Right renal pelvis (tissue), 4 donors: ENCODE results near the gene DROSHA. TPM values are rescaled to one million over a fixed set of nuclear protein-coding genes. Genes with fewer than 3 reads are reported as not detected.
A peak's percentile ranks its signal among the peaks of the same experiment; 100 is the strongest.
"Not testable (repeated sequence)": the region's sequence is repeated elsewhere in the genome, so short reads cannot be mapped to it uniquely, and the experiment has no call there.

Experiments used
- DNase-seq, 4 donors: peaks; one replicate each; pipeline ENCODE4 v3.0.0-alpha.2; 2013; ENCODE audit warnings: low read depth in 4 of 4, low spot score in 3 of 4, missing footprints in 1 of 4
- polyA plus RNA-seq, 4 donors: library from polyadenylated mRNA; unstranded; fragments of 120-200 nt; gene quantifications; one replicate each; pipeline ENCODE4 v1.2.1, GENCODE V29; 2013; ENCODE audit not compliant: insufficient read length in 4 of 4

The DROSHA gene
- polyA plus RNA-seq, 4 donors: 83.9 to 97.9 (median 94.3) TPM

DNA sequence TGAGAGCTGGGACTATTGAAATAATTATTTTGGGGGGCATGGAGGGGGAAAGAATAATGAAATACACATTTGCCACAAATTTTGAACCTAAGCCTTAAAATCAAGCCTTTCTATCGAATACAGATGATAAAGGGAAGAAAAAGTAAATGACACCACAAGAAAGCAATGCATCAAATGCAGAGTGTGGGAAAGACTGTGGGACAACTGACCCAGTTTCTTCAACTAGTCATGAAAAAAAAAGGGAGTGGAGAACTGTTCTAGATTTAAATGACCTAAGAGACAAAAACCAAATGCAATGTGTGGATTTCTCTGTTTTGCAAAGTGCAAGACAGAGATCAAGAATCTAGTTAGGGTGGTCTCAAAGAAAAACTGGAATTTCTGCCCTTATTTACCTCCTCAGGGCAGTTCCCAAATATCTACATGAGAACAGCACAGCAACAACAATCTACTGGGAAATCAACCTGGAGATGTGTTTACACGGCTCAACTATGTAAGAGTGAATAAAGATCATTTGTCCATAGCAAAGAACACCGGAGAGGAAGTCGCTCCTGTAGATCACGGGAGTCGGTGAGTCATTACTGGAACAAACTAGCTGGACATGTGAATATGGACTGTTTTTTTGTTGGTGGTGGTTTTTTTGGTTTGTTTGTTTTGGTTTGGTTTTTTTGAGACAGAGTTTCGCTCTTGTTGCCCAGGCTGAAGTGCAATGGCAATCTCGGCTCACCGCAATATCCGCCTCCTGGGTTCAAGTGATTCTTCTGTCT lies 145.9 kb downstream of the DROSHA start:
- DNase-seq: no peak

DNA sequence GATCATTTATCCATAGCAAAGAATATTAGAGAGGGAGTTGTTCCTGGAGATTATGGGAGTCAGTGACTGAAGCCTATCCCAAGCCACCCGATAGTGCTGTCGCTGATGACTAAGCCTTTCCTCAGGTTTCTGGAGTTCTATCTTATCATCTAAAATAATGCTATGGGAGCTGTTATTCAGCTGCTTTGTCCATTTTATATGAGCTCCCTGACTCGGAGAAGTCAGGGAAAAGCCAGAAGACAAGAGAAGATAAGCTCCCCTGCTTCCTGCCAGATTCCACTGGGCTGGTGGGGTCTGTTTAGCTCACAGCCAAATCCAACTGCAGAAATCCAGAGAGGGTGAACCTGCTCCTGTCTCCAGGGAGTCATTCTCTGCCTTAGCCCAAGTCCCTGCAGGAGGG lies 148.2 kb downstream of the DROSHA start:
- DNase-seq: no peak

DNA sequence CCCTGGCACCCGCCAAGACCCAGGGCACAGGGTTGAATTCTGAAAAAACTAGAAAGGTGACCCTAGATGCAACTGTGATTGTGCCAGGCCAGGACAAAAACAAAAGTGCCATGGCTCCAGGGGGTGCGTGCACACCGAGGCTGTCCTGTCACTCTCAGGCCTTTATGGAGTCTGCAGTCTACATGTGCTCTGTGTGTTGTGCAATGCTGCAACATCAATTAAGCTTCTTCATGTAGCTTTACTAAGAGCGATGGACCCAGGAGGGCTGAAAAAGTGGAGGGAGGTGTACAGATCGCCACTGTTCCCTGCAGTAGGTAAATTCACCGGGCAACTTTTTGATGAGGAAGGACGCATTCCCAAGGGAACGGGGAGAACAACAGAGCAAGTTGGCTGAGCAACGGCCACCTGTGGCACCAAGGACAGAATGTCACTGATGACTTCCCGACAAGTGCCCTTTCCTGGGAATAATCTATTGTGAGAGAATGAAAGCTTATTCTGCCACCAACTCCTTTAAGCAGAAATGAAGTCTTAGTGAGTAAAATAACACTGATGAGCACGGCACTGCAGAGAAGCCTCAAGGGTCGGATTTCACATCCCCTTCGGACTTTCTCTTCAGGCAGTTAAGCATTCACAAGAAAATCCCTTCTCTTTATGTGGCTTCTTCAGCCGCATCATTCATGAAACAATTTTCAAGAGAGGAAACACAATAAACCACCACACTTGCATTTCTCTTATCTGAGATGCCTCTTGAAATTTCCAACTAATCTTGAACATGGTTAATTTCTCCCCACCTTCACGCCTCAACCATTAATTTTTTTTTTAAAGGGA lies 149.6 kb downstream of the DROSHA start:
- DNase-seq: peak in 2 of 4 donors; percentile 6 to 19

DNA sequence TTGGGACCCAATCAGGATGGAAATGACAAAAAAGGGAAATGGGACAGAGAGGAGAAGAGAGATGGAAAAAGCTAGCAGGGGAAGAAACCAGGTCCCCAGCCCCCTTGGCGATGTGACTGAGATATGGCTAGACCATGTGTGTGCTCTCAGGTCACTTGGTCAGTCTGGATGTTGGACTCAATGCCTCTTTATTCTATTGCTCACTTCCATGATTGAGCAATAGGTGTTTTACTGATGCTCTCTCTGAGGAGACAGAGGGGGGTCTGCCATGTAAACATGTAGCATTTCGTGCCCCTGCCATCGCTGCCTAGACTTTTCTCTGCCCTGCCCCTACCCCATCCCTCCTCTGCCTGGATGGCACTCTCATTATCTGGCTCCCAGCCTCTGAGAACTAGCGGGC lies 150.6 kb downstream of the DROSHA start:
- no peak for DNase-seq

DNA sequence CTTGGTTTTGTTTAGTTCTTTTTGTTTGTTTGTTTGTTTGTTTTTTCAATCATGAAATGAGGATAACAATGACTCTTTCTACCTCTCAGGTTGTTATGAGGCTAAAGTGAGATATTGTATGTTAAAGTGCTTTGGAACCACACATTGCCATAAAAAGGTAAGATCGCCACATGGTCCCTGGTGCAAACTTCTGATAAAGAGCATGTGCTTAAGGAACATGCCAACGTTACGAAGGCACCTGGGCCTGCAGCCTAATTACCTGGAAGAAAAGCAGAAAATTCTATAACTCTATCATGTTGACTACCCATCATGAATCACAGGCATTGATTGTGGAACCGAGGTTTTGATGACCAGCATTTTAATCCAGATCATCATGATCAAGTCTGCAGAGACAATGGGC lies 151.8 kb downstream of the DROSHA start:
- DNase-seq: no peak

DNA sequence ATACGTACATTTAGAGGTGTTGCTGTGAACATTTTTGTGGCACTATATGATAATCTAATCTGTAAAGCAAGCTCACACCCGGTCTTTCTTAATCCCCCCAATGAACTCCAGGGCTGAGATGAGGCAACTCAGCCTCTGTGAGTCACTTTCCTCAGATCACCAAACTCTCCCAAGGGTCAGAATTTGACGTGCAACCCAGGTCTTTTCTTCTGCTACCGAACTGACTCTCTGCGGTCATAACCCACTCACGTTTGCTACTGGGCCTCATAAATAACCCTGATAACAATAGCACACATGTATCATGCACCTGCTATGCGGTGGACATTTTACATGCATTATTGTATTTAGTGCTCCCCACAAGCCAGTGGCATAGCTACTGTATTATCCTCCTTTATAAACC lies 153.1 kb downstream of the DROSHA start:
- no peak for DNase-seq

DNA sequence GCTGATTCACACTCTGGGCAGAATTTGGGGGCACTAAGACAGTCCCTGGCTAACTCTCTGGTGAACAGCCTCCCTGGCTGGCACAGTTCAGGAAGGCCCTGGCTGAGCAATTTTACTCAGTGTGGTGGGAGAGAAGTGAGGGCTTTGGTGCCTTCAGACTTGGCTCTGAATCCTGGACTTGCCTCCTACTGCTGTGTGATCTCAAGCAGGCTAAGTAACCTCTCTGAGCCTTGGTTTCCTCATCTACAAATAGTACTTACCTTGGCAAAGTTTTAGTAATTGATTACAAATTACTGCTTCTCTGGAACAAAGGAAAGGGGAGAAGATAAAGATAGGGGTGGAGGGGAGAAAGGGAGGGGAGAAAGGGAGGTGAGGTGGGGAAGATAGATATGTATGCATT lies 153.8 kb downstream of the DROSHA start:
- DNase-seq: no peak

DNA sequence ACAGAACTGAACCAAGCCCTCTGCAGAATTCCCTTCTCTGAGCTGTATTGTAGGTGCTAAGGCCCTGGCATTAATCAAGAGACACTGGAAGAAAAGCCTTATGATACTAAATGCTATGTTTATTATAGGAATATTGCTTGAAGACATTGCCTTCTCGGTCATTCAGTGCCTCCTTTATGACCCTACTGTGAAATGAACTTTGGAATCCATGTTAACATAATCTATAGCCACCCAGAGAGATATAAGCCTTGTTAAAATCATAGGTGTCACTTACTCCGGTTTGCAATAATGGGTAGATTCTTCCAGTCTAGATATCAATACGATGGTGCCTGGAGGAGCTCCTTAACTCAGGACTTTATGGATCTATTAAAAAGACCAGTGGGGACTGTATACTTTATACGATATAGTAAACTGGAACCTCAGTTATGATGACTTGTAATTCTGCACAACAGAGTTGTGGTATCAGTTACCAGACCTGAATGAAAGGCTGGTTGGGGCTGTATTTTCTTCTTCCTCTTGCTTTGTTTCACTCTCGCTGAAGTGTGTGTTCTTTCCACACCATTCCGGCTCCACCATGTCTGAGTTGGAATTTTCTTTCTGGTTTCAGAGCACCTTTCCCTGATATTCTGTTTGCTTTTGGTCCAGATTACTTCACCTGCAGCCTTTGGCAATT lies 154.5 kb downstream of the DROSHA start:
- no peak for DNase-seq

DNA sequence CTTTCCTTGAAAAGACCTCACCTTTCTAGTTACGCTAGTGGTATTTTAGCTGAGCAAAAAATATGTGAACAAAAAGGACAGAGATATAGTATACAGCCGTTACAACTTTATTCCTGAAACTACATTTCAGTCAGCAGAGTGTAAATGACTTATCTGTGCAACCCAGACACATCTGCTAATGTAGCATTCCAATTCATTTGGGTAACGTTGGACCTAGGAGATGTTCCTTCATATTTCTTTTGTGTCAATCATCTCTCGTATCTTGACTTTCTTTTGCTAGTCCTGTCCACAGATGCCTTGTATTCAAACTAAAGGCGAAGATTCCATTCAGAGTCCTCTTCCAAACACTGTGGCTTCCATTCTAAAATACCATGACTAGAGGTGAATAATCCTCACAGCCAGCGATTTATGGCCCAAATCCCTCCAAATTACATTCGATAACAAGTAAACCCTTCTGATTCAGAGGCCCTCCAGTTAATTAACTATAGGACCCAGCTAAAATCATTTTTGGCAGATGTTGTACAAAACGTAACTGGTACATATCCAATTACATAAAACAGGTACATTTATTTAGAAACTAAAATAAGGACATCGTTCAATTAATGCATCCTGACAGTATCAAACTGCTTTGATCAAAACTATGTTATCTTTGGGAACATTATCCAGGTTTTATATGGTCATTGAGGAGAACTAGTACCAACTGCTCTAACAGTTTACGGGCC lies 155.7 kb downstream of the DROSHA start:
- no peak for DNase-seq

DNA sequence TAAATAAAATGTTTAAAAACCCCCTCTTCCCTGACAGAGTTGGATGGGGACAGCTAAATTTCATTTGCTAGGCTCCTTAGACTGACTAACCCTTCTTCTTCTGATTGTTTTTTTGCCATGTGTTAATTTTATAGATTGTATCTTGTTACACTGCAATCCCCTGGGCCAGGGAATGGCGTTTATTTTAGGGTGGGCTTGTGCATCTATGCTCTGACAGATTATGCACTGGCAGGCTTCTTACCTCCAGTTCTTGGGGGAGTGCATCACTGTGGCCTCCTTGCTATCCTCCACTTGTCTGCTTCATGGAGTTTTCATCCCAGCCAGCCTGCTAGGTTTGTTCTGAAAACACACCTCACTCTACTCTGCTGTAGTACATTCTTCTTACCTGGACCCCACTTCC lies 159.8 kb downstream of the DROSHA start:
- DNase-seq: no peak

DNA sequence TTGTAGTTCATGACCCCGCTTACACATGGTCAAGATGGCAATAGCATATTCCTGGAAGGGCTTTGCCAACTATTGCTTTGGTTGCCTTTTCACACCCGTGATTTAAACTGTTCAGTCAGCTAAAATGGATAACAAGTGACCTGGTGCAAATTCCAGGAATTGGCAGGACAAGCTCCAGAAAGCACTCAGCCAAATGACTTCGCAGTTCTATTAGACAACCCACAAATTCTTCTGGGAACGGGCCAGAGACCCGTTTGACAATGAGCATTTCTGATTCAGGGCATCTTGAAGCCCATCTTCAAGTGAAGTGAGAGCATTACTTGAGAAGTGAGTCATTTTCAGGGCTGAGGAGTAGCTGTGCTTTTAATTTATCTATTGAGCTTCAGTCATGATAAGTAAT lies 165.0 kb downstream of the DROSHA start:
- no peak for DNase-seq

DNA sequence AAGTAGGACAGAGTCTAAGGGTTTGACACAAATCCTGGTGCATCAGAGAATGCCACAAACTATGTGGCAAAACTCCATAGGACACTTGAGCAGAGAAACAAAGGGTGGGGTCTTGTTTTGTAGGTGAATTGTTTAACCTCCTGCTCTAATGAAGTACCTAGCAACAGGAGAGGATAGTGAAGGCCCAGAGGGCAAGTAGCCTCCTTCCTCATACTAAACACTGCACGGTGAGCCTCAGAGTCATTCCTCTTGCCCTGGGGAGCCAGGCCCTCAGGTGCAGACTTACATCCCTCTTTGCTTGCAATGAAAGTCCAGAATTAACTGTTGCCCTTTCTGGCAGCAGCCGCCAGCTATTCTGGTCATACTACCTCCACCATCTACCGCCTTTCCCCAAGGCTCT lies 166.1 kb downstream of the DROSHA start:
- DNase-seq: no peak

DNA sequence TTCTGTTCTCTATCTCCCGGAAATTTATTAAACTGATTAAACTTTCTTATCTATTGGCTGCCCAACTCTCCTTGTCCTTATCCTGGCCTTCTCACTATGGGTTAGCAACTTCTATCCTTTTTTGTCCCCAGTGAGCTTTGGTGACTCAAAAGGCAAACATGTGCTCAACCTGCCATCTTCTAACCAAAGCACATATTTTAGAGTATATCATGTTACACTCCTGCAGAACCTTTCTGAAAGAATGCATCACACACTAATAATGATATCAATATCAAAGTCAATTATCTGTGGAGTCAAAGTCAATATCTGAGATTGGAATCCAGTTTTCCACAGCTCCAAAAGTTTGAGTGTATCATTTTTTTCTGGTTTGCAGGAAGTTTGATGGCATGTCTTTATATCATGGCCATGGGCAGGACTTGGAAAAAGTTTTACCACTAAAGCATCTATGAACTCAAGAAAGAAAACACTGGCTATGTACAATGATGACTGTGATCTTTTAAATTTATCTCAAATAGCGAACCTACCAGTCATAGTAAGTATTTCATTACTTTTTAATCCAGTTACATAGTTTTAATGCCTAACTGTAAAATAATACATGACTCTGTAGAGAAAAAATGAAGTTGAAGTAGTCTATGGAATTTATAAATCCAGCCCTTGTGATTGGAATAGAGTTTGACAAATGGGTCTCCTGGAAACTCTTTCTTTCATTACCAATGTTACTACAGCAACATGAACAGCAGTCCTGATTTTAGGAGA lies 166.8 kb downstream of the DROSHA start:
- DNase-seq: no peak

DNA sequence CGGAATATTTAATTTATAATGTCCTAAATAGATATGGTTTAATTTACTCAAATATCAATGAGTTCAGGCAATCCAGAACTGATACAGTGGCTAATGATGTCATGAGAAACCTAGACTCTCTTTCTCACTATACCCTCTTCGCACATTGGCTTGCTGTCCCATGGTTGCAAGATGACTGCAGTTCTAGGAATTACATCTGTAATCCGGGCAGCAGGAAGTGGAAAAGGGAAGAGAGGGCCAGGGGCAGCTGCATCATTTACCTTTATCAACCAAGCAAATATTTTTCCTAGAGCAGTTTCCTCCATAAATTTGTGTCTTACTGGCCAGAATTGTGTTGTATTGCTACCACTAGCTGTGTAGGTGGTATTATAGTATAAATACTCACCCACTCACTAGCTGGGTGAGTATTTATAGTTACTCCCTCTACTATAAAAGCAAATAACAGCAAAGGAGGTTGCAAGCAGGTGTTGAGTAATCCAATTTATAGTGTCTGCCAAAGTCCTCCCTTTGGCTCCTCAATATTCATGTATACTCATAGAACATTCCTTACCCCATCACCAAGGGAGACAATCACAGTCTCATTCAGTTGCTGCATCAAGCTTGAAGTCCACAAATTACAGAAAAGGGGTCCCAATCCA lies 168.8 kb downstream of the DROSHA start:
- no peak for DNase-seq

DNA sequence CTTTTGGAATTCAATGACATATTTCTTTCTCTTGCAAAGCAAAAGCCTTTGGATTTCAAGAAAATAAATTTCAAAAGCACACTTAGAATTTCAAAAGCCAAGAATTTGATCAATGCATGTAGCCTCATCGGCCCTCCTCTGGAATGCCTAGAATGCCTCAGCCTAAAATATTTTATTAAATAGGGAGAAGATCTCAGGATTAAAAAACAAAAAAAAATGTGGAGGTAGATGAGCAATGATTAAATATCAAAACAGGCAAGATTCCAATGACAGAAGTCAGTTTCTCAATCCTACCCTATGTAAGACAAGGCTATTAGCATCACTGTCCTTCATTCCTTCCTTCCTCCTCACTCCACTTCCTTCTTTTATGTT lies 169.4 kb downstream of the DROSHA start:
- DNase-seq: no peak

DNA sequence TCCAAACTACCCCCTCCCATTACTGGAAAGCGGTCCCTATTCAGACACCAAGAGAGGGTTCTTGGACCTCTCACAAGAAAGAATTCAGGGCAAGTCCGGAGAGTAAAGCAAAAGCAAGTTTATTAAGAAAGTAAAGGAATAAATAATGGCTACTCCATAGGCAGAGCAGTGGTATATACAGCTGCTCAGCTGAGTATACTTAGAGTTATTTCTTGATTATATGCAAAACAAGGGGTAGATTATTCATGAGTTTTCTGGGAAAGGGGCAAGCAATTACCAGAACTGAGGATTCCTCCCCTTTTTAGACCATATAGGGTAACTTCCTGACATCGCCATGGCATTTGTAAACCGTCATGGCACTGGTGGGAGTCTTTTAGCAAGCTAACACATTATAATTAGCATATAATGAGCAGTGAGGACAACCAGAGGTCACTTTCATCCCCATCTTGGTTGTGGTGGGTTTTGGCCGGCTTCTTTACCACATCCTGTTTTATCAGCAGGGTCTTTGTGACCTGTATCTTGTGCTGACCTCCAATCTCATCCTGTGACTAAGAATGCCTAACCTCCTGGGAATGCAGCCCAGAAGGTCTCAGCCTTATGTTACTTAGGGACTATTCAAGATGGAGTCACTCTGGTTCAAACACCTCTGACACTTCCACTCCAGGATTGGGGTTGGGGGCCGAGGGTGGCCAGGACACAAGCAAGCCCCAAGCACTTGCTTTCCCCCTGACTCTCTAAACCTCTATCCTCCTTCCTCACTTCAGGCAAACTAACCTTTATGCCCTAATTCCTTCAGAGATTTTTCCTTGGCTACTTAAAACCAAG lies 170.0 kb downstream of the DROSHA start:
- DNase-seq: not testable (repeated sequence)

DNA sequence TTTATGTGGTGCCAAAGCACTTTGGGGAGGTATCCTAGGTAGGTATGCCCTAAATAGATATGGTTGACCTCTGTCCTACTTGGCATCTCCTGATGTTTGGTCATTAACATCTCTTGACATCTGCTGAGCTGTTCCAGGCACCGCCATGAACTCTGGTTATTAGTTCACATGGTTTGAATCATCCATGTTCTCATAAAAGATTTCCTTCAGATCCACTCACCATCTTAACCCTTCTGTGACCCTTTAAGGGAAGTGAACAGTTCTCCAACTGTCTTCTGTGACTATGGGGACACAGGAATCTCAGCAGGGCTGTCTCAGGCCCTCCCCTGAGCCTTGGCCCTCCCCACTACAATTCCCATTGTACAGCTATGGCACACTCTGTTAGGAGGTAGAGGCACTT lies 170.7 kb downstream of the DROSHA start:
- no peak for DNase-seq

DNA sequence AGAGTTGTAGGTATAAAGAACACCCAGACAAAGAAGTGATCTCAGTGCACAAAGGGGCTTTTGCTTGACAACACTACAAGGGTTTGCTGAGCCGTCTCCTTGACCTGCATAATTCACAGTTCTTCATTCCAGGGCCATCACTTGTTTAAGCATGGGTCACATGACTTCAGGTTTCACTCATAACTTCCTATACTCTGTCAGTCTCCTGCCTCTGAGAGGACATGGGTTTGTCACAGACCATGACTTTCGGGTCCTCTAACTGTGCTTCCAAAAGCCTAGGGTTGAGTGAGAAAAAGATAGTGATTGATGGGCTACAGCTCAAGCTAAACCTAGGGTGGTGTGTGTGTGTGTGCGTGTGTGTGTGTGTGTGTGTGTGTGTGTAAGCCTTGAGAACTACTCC lies 172.1 kb downstream of the DROSHA start:
- no peak for DNase-seq

DNA sequence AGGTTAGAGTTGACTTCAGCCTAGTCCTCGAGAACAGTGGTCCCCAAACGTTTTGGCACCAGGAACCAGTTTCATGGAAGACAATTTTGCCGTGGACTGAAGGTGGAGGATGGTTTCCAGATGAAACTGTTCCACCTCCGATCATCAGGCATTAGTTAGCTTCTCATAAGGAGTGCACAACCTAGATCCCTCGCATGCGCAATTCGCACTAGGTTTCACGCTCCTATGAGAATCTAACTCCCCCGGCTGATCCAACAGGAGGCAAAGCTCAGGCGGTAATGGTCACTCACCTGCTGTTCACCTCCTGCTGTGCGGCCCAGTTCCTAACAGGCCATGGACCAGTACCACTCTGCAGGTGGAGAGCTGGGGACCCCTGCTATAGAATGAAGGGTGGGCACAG lies 174.9 kb downstream of the DROSHA start:
- DNase-seq: no peak
